HepG2 (cell line): ENCODE measurements around the gene NECTIN2. TPM values are rescaled to one million over a fixed set of nuclear protein-coding genes. Genes with fewer than 3 reads are reported as not detected.

Source experiments
- CENPX ChIP-seq: sonication (generic); formaldehyde crosslinking; IDR thresholded peaks from 2 replicates; pipeline ENCODE4 v1.9.0; 2021; ENCODE audit warnings: mild to moderate bottlenecking, missing genetic modification reagents, moderate library complexity
- CREBL2 ChIP-seq: sonication (generic); formaldehyde crosslinking; IDR thresholded peaks from 2 replicates; pipeline ENCODE4 v1.8.1; 2023; ENCODE audit warnings: missing genetic modification reagents, mild to moderate bottlenecking, borderline replicate concordance
- GATAD1 ChIP-seq: IDR thresholded peaks from 2 replicates; pipeline ENCODE4 v1.6.1; 2016; ENCODE audit warnings: missing genetic modification reagents, missing compliant biosample characterization
- GLI4 ChIP-seq: sonication (generic); formaldehyde crosslinking; IDR thresholded peaks from 2 replicates; pipeline ENCODE4 v1.5.1; 2020; ENCODE audit warnings: missing genetic modification reagents, mild to moderate bottlenecking, moderate library complexity, borderline replicate concordance
- GPN1 ChIP-seq: sonication (generic); formaldehyde crosslinking; IDR thresholded peaks from 2 replicates; pipeline ENCODE4 v1.5.1; 2020; ENCODE audit warnings: missing genetic modification reagents, borderline replicate concordance
- HBP1 ChIP-seq: IDR thresholded peaks from 2 replicates; pipeline ENCODE4 v1.6.1; 2016; ENCODE audit warnings: low read depth, control low read depth
- HOXA5 ChIP-seq: sonication (generic); formaldehyde crosslinking; IDR thresholded peaks from 2 replicates; pipeline ENCODE4 v1.4.0; 2020; ENCODE audit warnings: missing genetic modification reagents
- MBD4 ChIP-seq: IDR thresholded peaks from 2 replicates; pipeline ENCODE4 v1.6.1; 2012; ENCODE audit warnings: low read length, inconsistent platforms, borderline replicate concordance
- POLR2AphosphoS2 ChIP-seq: IDR thresholded peaks from 2 replicates; pipeline ENCODE4 v1.6.1; 2011; ENCODE audit warnings: low read depth, low read length, improper control_type of control experiment
- RAD21 ChIP-seq: fragments of 450-650 bp; formaldehyde crosslinking; IDR thresholded peaks from 2 replicates; pipeline ENCODE4 v1.5.0; 2020; ENCODE audit warnings: mild to moderate bottlenecking
- SCMH1 ChIP-seq: sonication (generic); formaldehyde crosslinking; IDR thresholded peaks from 2 replicates; pipeline ENCODE4 v1.9.0; 2021; ENCODE audit warnings: missing genetic modification reagents, mild to moderate bottlenecking, borderline replicate concordance
- SNAPC2 ChIP-seq: sonication (generic); formaldehyde crosslinking; IDR thresholded peaks from 2 replicates; pipeline ENCODE4 v1.8.1; 2022; ENCODE audit warnings: mild to moderate bottlenecking, missing genetic modification reagents
- TFE3 ChIP-seq: IDR thresholded peaks from 2 replicates; pipeline ENCODE4 v1.6.1; 2016
- ZBTB3 ChIP-seq: sonication (generic); formaldehyde crosslinking; IDR thresholded peaks from 2 replicates; pipeline ENCODE4 v1.4.0; 2020; ENCODE audit warnings: low read depth, mild to moderate bottlenecking, moderate library complexity, missing genetic modification reagents, borderline replicate concordance
- ZEB1 ChIP-seq: IDR thresholded peaks from 2 replicates; pipeline ENCODE4 v1.6.1; 2012; ENCODE audit warnings: mild to moderate bottlenecking, low read depth, inconsistent platforms; ENCODE audit not compliant: insufficient replicate concordance
- ZNF282 ChIP-seq: fragments of 450-650 bp; IDR thresholded peaks from 2 replicates; pipeline ENCODE4 v1.6.1; 2018; ENCODE audit not compliant: partially characterized antibody
- ZNF468 ChIP-seq: sonication (generic); formaldehyde crosslinking; IDR thresholded peaks from 2 replicates; pipeline ENCODE4 v1.8.0; 2022; ENCODE audit warnings: mild to moderate bottlenecking, moderate library complexity, missing genetic modification reagents
- ZNF607 ChIP-seq: sonication (generic); formaldehyde crosslinking; IDR thresholded peaks from 2 replicates; pipeline ENCODE4 v1.5.1; 2020; ENCODE audit warnings: missing genetic modification reagents, mild to moderate bottlenecking, borderline replicate concordance
- ZNF720 ChIP-seq: sonication (generic); formaldehyde crosslinking; IDR thresholded peaks from 2 replicates; pipeline ENCODE4 v1.4.0; 2020; ENCODE audit warnings: missing genetic modification reagents
- ZNF740 ChIP-seq: sonication (generic); formaldehyde crosslinking; IDR thresholded peaks from 2 replicates; pipeline ENCODE4 v1.4.0; 2020; ENCODE audit warnings: missing genetic modification reagents
- polyA plus RNA-seq, 8 experiments: library from polyadenylated mRNA; depleted of rRNA in 3 of 8; stranded (reverse) in 7 of 8; unstranded in 1 of 8; fragments of >200 nt; fragmentation: Illumina TruSeq in 4 of 8; extraction: Trizol in 4 of 8; gene quantifications; 2 replicates each; pipeline versions ENCODE4 v1.2.1 to v1.2.3, GENCODE V29; 2011 to 2016; ENCODE audit warnings: low read depth in 4 of 8, missing spikeins in 1 of 8, mixed read lengths in 1 of 8; ENCODE audit not compliant: insufficient read depth in 1 of 8
- total RNA-seq, 5 experiments: library from RNA; depleted of rRNA; stranded (reverse); fragments of >200 nt; fragmentation: Illumina TruSeq; extraction: Trizol; gene quantifications; 2 replicates each; pipeline ENCODE4 v1.2.3, GENCODE V29; 2016; ENCODE audit warnings: low read depth in 1 of 5
- TF ChIP-seq, protein P1 (sequence below): sonication (generic); formaldehyde crosslinking; IDR thresholded peaks from 2 replicates; pipeline ENCODE4 v1.4.0; 2020; ENCODE audit warnings: mild to moderate bottlenecking, missing genetic modification reagents
- TF ChIP-seq, protein P2 (sequence below): sonication (generic); formaldehyde crosslinking; IDR thresholded peaks from 2 replicates; pipeline ENCODE4 v1.4.0; 2020; ENCODE audit warnings: missing genetic modification reagents, borderline replicate concordance

NECTIN2 gene
- total and polyA plus RNA-seq, 2 of the 13 experiments (the other 11 are each of a cell fraction or from before 2014, with no cell fraction given): 75.4 to 114 TPM

DNA sequence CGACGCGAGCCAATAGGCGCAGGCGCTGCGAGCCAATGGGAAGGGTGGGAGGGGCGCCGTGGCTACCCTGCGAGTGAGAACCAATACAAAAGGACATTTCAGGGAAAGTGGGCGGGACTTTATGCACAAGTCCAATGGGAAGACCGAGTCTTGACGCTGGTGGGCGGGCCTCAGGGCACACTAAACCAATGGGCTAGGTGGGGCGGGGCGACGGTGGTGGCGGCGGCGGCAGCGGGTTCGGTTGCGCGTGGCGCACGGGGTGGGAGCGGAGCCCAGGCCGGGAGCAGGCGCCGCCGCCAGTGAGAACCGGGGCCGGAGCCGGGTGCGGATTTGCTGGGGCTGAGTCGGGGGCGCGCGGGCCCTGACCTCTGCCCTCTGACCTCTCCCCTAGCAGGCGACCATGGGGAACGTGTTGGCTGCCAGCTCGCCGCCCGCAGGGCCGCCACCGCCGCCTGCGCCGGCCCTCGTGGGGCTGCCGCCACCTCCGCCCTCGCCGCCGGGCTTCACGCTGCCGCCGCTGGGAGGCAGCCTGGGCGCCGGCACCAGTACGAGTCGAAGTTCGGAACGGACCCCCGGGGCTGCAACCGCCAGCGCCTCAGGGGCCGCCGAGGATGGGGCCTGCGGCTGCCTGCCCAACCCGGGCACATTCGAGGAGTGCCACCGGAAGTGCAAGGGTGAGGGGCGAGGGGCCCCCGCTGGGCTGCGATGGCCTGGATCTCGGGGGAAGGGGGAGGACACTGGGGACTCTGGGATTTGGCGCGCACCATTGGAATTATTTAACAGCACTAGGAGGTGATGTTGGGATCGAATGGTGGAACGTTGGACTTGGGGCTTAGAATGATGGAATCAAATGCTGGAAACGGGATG lies 45.2 kb downstream of the NECTIN2 start, which contains the start of gene TOMM40 (continued):
- TF ChIP-seq HBP1 (CRISPR knock-in tag) (no peak), ZBTB3 (CRISPR knock-in tag) (no peak), ZNF282 (no peak), POLR2AphosphoS2 (no peak), ZNF720 (CRISPR knock-in tag) (no peak), CREBL2 (CRISPR knock-in tag) (no peak), ZEB1 (no peak), GLI4 (CRISPR knock-in tag) (no peak), MBD4 (no peak), GATAD1 (CRISPR knock-in tag) (peak; percentile 59; the same call in 1 of the 2 replicates), ZNF740 (no peak), TFE3 (no peak), SNAPC2 (no peak), ZNF468 (CRISPR knock-in tag) (0 out of 2 replicates have a peak, but pooled peaks have one; percentile 52), RAD21 (peak; percentile 75), ZNF607 (CRISPR knock-in tag) (no peak), SCMH1 (CRISPR knock-in tag) (no peak), CENPX (CRISPR knock-in tag) (no peak), GPN1 (CRISPR knock-in tag) (no peak), HOXA5 (CRISPR knock-in tag) (no peak)
- TF ChIP-seq, protein P1, sequence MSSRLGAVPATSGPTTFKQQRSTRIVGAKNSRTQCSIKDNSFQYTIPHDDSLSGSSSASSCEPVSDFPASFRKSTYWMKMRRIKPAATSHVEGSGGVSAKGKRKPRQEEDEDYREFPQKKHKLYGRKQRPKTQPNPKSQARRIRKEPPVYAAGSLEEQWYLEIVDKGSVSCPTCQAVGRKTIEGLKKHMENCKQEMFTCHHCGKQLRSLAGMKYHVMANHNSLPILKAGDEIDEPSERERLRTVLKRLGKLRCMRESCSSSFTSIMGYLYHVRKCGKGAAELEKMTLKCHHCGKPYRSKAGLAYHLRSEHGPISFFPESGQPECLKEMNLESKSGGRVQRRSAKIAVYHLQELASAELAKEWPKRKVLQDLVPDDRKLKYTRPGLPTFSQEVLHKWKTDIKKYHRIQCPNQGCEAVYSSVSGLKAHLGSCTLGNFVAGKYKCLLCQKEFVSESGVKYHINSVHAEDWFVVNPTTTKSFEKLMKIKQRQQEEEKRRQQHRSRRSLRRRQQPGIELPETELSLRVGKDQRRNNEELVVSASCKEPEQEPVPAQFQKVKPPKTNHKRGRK (CRISPR knock-in tag): no peak
- TF ChIP-seq, protein P2, sequence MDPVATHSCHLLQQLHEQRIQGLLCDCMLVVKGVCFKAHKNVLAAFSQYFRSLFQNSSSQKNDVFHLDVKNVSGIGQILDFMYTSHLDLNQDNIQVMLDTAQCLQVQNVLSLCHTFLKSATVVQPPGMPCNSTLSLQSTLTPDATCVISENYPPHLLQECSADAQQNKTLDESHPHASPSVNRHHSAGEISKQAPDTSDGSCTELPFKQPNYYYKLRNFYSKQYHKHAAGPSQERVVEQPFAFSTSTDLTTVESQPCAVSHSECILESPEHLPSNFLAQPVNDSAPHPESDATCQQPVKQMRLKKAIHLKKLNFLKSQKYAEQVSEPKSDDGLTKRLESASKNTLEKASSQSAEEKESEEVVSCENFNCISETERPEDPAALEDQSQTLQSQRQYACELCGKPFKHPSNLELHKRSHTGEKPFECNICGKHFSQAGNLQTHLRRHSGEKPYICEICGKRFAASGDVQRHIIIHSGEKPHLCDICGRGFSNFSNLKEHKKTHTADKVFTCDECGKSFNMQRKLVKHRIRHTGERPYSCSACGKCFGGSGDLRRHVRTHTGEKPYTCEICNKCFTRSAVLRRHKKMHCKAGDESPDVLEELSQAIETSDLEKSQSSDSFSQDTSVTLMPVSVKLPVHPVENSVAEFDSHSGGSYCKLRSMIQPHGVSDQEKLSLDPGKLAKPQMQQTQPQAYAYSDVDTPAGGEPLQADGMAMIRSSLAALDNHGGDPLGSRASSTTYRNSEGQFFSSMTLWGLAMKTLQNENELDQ (CRISPR knock-in tag): no peak
